B cell (primary cell): Measurements from ENCODE around the gene OSBPL5. TPM values are rescaled to one million over a fixed set of nuclear protein-coding genes. Genes with fewer than 3 reads are reported as not detected.

Experiments
- ATAC-seq: fragments of 200-7000 bp; cut with Tn5 transposase; one replicate; pipeline ENCODE4 v1.10.0; 2021; ENCODE audit warnings: low read depth, mild to moderate bottlenecking, moderate number of reproducible peaks, moderate library complexity
- CTCF ChIA-PET: fragments of 350-600 bp; sonication (Branson Sonifier 250); formaldehyde crosslinking; loops from one replicate; lab custom pipeline; 2021; ENCODE audit warnings: antibody characterized with exemption, inconsistent platforms; lab: Charles Lee
- POLR2A ChIA-PET: fragments of 350-600 bp; sonication (Branson Sonifier 250); formaldehyde crosslinking; loops from one replicate; lab custom pipeline; 2021; ENCODE audit warnings: antibody characterized with exemption; lab: Charles Lee
- DNase-seq: peaks from one replicate; pipeline ENCODE4 v3.0.0; 2013
- H2AFZ ChIP-seq: 2 replicates; pipeline ENCODE4 v1.6.1; 2012; ENCODE audit warnings: mild to moderate bottlenecking, low read depth, low read length; ENCODE audit not compliant: insufficient read depth, poor library complexity, severe bottlenecking
- H3K27ac ChIP-seq, 2 donors: 1 replicate in 1 of 2; 2 replicates in 1 of 2; pipeline ENCODE4 v1.5.1; 2012 to 2013; ENCODE audit warnings: low read length in 2 of 2, mild to moderate bottlenecking in 2 of 2, moderate library complexity in 1 of 2
- H3K27me3 ChIP-seq, 4 experiments: fragments of 200-600 bp in 1 of 4; sonication (generic) in 1 of 4; replicated peaks in 1 of 4; 1 replicate in 2 of 4; 2 replicates in 2 of 4; pipeline versions ENCODE4 v1.6.1 to v1.7.0; 2013 to 2016; ENCODE audit warnings: low read length in 3 of 4, mild to moderate bottlenecking in 2 of 4, mixed read lengths in 1 of 4, moderate library complexity in 1 of 4; ENCODE audit not compliant: insufficient read depth in 4 of 4, control insufficient read depth in 3 of 4; ENCODE audit errors: control extremely low read depth in 1 of 4
- H3K36me3 ChIP-seq, 2 experiments: replicated peaks in 1 of 2; 1 replicate in 1 of 2; 2 replicates in 1 of 2; pipeline versions ENCODE4 v1.6.1 to v1.7.1; 2013; ENCODE audit warnings: low read length in 1 of 2; ENCODE audit not compliant: insufficient read depth in 2 of 2, control insufficient read depth in 1 of 2; ENCODE audit errors: control extremely low read depth in 1 of 2, extremely low read depth in 1 of 2
- H3K4me1 ChIP-seq, 2 donors: fragments of 200-600 bp in 1 of 2; sonication (generic) in 1 of 2; 1 replicate in 1 of 2; 2 replicates in 1 of 2; pipeline versions ENCODE4 v1.5.1 to v1.6.1; 2013 to 2017; ENCODE audit warnings: low read length in 2 of 2; ENCODE audit not compliant: control insufficient read depth in 2 of 2, insufficient read depth in 2 of 2
- H3K4me2 ChIP-seq: replicated peaks from 2 replicates; pipeline ENCODE3; 2012; ENCODE audit warnings: mild to moderate bottlenecking, low read depth, low read length; ENCODE audit not compliant: poor library complexity, severe bottlenecking
- H3K4me3 ChIP-seq, 5 experiments: fragments of 200-600 bp in 1 of 5; sonication (generic) in 1 of 5; 1 replicate in 3 of 5; 2 replicates in 2 of 5; pipeline versions ENCODE4 v1.5.1 to v1.7.0; 2011 to 2016; ENCODE audit warnings: low read length in 4 of 5, mild to moderate bottlenecking in 4 of 5, low read depth in 2 of 5, control low read depth in 1 of 5, moderate library complexity in 1 of 5; ENCODE audit not compliant: insufficient read depth in 1 of 5; ENCODE audit errors: control extremely low read depth in 1 of 5, extremely low read depth in 1 of 5
- H3K79me2 ChIP-seq: fragments of 200-600 bp; sonication (generic); one replicate; pipeline ENCODE4 v1.6.0; 2016; ENCODE audit warnings: low read length; ENCODE audit not compliant: control insufficient read depth, insufficient read depth
- H3K9ac ChIP-seq: fragments of 200-600 bp; sonication (generic); 2 replicates; pipeline ENCODE4 v1.6.1; 2017; ENCODE audit warnings: mild to moderate bottlenecking, low read length, moderate library complexity
- H3K9me3 ChIP-seq, 3 donors: one replicate each; pipeline versions ENCODE4 v1.6.1 to v1.7.1; 2013; ENCODE audit warnings: low read length in 2 of 3; ENCODE audit not compliant: control insufficient read depth in 2 of 3, insufficient read depth in 1 of 3; ENCODE audit errors: control extremely low read depth in 1 of 3
- H4K20me1 ChIP-seq: 2 replicates; pipeline ENCODE4 v1.6.0; 2012; ENCODE audit warnings: mild to moderate bottlenecking, low read length; ENCODE audit not compliant: insufficient read depth, control insufficient read depth, poor library complexity, severe bottlenecking
- H3K27ac Mint-ChIP-seq: one replicate; pipeline ENCODE4 v1.8.0; 2021; ENCODE audit warnings: mixed read lengths
- H3K27me3 Mint-ChIP-seq: one replicate; pipeline ENCODE4 v1.8.0; 2021; ENCODE audit warnings: mixed read lengths
- H3K4me1 Mint-ChIP-seq: one replicate; pipeline ENCODE4 v1.8.0; 2021; ENCODE audit warnings: mixed read lengths
- H3K4me3 Mint-ChIP-seq: one replicate; pipeline ENCODE4 v1.8.0; 2021; ENCODE audit warnings: mixed read lengths
- H3K9me3 Mint-ChIP-seq: one replicate; pipeline ENCODE4 v1.8.0; 2022; ENCODE audit warnings: mixed read lengths; ENCODE audit not compliant: insufficient read depth
- CTCF ChIP-seq: fragments of 200-600 bp; IDR thresholded peaks from one replicate; pipeline ENCODE4 v1.8.0; 2022; ENCODE audit warnings: antibody characterized with exemption, mild to moderate bottlenecking
- EZH2 ChIP-seq: IDR thresholded peaks from 2 replicates; pipeline ENCODE4 v1.6.1; 2012; ENCODE audit warnings: borderline replicate concordance, low read depth, mild to moderate bottlenecking, moderate library complexity, low read length; ENCODE audit not compliant: insufficient read depth, poor library complexity, severe bottlenecking
- WGBS: methylation state at CpG from one replicate; pipeline ENCODE4 v1.1.5; 2013; ENCODE audit warnings: missing lambda C conversion rate; ENCODE audit not compliant: insufficient coverage; 5-methylcytosine and 5-hydroxymethylcytosine counted together
- intact Hi-C: fragments of 100-400 bp; cut with micrococcal nuclease; formaldehyde crosslinking; loops from one replicate; pipeline ENCODE4 v1.10.0; 2022
- polyA plus RNA-seq: library from polyadenylated mRNA; depleted of rRNA; stranded (reverse); fragments of >200 nt; gene quantifications from 2 replicates; pipeline ENCODE4 v1.2.3, GENCODE V29; 2012
- total RNA-seq, 2 donors: library from RNA; stranded (reverse); fragments of 120-200 nt in 1 of 2; gene quantifications; 1 replicate in 1 of 2; 2 replicates in 1 of 2; pipeline versions ENCODE4 v1.2.3 to v1.2.4, GENCODE V29; 2013 to 2022

The OSBPL5 gene
- total and polyA plus RNA-seq, 2 donors (not counting 1 experiment from before 2014, with no cell fraction given), result 0.15 to 1.2 TPM

DNA sequence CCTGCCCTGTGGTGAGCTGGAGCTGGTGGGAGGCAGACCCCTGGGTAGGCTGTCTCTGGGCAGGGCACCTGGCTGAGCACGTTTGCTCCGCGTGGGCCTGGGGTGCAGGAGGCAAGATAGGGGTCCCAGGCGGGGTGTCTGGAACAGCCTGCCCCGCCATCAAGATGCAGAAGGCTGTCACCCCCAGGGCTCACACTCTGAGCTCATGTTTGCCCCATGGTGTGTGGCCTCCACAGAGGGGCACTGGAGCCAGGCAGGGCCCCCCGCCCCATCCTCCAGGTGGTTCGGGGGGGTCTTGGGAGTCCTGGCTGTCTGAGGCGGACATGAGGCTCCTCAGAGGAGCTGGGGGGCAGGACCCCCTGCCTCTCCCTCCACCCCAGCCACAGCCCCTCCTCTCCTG lies 79.0 kb downstream of the OSBPL5 start:
- H3K4me3 ChIP-seq, result no peak overlapping the region
- no peaks in the 10 kb centered on the region for H3K9me3 Mint-ChIP-seq
- H4K20me1 ChIP-seq, result no peaks in the 10 kb centered on the region
- H3K79me2 ChIP-seq, result no peaks in the 10 kb centered on the region
- no peaks in the 10 kb centered on the region for H3K4me1 ChIP-seq
- H3K27ac ChIP-seq, result no peak overlapping the region
- no peaks in the 10 kb centered on the region for H3K27me3 ChIP-seq
- H3K4me3 Mint-ChIP-seq, result no peak overlapping the region
- ATAC-seq (no peak), DNase-seq (no peak)
- WGBS, result 86% methylated on average over 7 of the region's 8 CpGs
- ChIA-PET POLR2A (no interaction called here), CTCF (interaction anchor here (1.9 kb wide), 1 partner anchor 553 kb away, joined by 5 read pairs; no protein-coding TSS in a partner anchor)
- no peaks in the 10 kb centered on the region for H3K36me3 ChIP-seq
- no peaks in the 10 kb centered on the region for H3K9me3 ChIP-seq
- intact Hi-C loops, result no loop called here
- H3K27me3 Mint-ChIP-seq, result peaks cover 4% of the 10 kb centered on the region
- H2AFZ ChIP-seq, result no peak overlapping the region
- no peak overlapping the region for H3K9ac ChIP-seq
- no peak for TF ChIP-seq EZH2
- TF ChIP-seq CTCF, result no peak
- H3K27ac Mint-ChIP-seq, result no peak overlapping the region
- no peaks in the 10 kb centered on the region for H3K4me1 Mint-ChIP-seq
- no peak overlapping the region for H3K4me2 ChIP-seq

GRCh38 chr11:3085052-3085451 lies 80.1 kb downstream of the OSBPL5 start:
- Mint-ChIP-seq H3K27ac (no peak overlapping the region), H3K4me1 (no peaks in the 10 kb centered on the region), H3K27me3 (peaks cover 4% of the 10 kb centered on the region), H3K9me3 (no peaks in the 10 kb centered on the region), H3K4me3 (no peak overlapping the region)
- Histone ChIP-seq H3K4me1 (no peaks in the 10 kb centered on the region), H3K27ac (no peak overlapping the region), H3K79me2 (no peaks in the 10 kb centered on the region), H3K9me3 (no peaks in the 10 kb centered on the region), H3K9ac (no peak overlapping the region), H3K4me3 (no peak overlapping the region), H3K4me2 (no peak overlapping the region), H3K27me3 (no peaks in the 10 kb centered on the region), H4K20me1 (no peaks in the 10 kb centered on the region), H3K36me3 (no peaks in the 10 kb centered on the region), H2AFZ (no peak overlapping the region)
- TF ChIP-seq CTCF (no peak), EZH2 (no peak)
- DNase-seq (no peak), ATAC-seq (no peak)
- ChIA-PET POLR2A (no interaction called here), CTCF (interaction anchor here (1.9 kb wide), 1 partner anchor 552 kb away, joined by 5 read pairs; no protein-coding TSS in a partner anchor)
- WGBS, result 96% methylated on average over 4 of the region's 5 CpGs
- intact Hi-C loops, result no loop called here
